GM10248 (cell line): Measurements from ENCODE around the gene RNF20.
"Not testable (repeated sequence)": the region's sequence is repeated elsewhere in the genome, so short reads cannot be mapped to it uniquely, and the experiment has no call there.

Experiments used
- CTCF ChIA-PET: fragments of 300-600 bp; sonication (Branson Sonifier 250); formaldehyde crosslinking; extraction: SDS; loops from one replicate; lab custom pipeline; 2021; ENCODE audit warnings: antibody characterized with exemption; lab: Yijun Ruan, JAX
- POLR2A ChIA-PET: fragments of 350-650 bp; sonication (Branson Sonifier 250); formaldehyde crosslinking; extraction: SDS; loops from one replicate; lab custom pipeline; 2020; ENCODE audit warnings: antibody characterized with exemption; lab: Yijun Ruan, JAX
- DNase-seq: peaks from one replicate; pipeline ENCODE4 v3.0.0; 2012; ENCODE audit errors: extremely low spot score
- CTCF ChIP-seq: IDR thresholded peaks from 2 replicates; pipeline ENCODE4 v1.5.1; 2012; ENCODE audit warnings: mild to moderate bottlenecking, low read depth; ENCODE audit errors: extremely low read depth, missing control alignments, control extremely low read depth

Gene RNF20

GRCh38 chr9:101512116-101512515 lies 21.5 kb upstream of the RNF20 start:
- ChIA-PET CTCF (interaction anchor here (1.3 to 1.4 kb wide), 2 partner anchors 15 to 18 kb away, joined by 3 to 4 read pairs; no protein-coding TSS in a partner anchor), POLR2A (no interaction called here)
- no peak for DNase-seq
- TF ChIP-seq CTCF, result no peak

GRCh38 chr9:101513351-101513750 lies 20.3 kb upstream of the RNF20 start:
- DNase-seq, result no peak
- ChIA-PET CTCF (interaction anchor here (1.1 to 1.4 kb wide), 4 partner anchors 10 to 54 kb away, joined by 3 to 4 read pairs (median 3); no protein-coding TSS in a partner anchor), POLR2A (no interaction called here)
- TF ChIP-seq CTCF, result no peak

GRCh38 chr9:101514071-101514470 lies 19.6 kb upstream of the RNF20 start:
- TF ChIP-seq CTCF, result no peak
- ChIA-PET POLR2A (no interaction called here), CTCF (interaction anchor here (1.1 kb wide), 1 partner anchor 10 kb away, joined by 3 read pairs; no protein-coding TSS in a partner anchor)
- DNase-seq, result no peak

GRCh38 chr9:101516655-101517054 lies 17.0 kb upstream of the RNF20 start:
- POLR2A ChIA-PET, result no interaction called here

GRCh38 chr9:101518489-101518888 lies 15.2 kb upstream of the RNF20 start:
- POLR2A ChIA-PET, result not testable (repeated sequence)
- CTCF ChIA-PET, result interaction anchor here (1.3 to 2.3 kb wide), 2 partner anchors 11 to 12 kb away, joined by 3 to 9 read pairs; no protein-coding TSS in a partner anchor

More at GRCh38 chr9:101516655-101517054, 17.0 kb upstream of the RNF20 start:
- CTCF ChIA-PET, result interaction anchor here (0.9 to 1.3 kb wide), 5 partner anchors 9 to 85 kb away, joined by 3 to 4 read pairs (median 3); no protein-coding TSS in a partner anchor
- TF ChIP-seq CTCF, result no peak
- DNase-seq, result no peak

GRCh38 chr9:101524371-101524770 lies 9.3 kb upstream of the RNF20 start:
- CTCF ChIA-PET, result interaction anchor here (0.7 to 0.9 kb wide), 2 partner anchors 18 to 65 kb away, joined by 3 read pairs; no protein-coding TSS in a partner anchor

More at GRCh38 chr9:101518489-101518888, 15.2 kb upstream of the RNF20 start:
- DNase-seq, result not testable (repeated sequence)

More at GRCh38 chr9:101524371-101524770, 9.3 kb upstream of the RNF20 start:
- POLR2A ChIA-PET, result no interaction called here
- no peak for DNase-seq
- no peak for TF ChIP-seq CTCF
